ENCODE measurements around the gene STAT6. TPM values are rescaled to one million over a fixed set of nuclear protein-coding genes. Genes with fewer than 3 reads are reported as not detected.

The STAT6 gene
- total and polyA plus RNA-seq, 2 of the 8 experiments (the other 6 are each of a cell fraction or from before 2014, with no cell fraction given) = 32.9 to 38.7 TPM

- peak; percentile 83 to 99 (median 92) for TF ChIP-seq CTCF (IDR thresholded peaks at IDR 0.05; ENCODE audit: control extremely low read depth in 1 of 3, insufficient read depth in 1 of 3, low read depth in 1 of 3, low read length in 3 of 3)
These were observed 13.2 kb upstream of the STAT6 start (continued) for GRCh38 chr12:57124261-57124877.

Data from H1 (cell line).